PC-9 (cell line): ENCODE measurements around the gene NAT14. TPM values are rescaled to one million over a fixed set of nuclear protein-coding genes. Genes with fewer than 3 reads are reported as not detected.

Experiments
- BruUV-seq: library from RNA; stranded (reverse); fragments of 400-500 nt; replicated peaks from 2 replicates; lab custom pipeline; 2021; lab: Mats Ljungman, UMichigan
- CTCF ChIA-PET: fragments of 300-600 bp; sonication (Branson Sonifier 250); formaldehyde crosslinking; loops from one replicate; lab custom pipeline; 2022; ENCODE audit warnings: antibody characterized with exemption; lab: Charles Lee
- POLR2A ChIA-PET: fragments of 300-600 bp; sonication (Branson Sonifier 250); formaldehyde crosslinking; loops from one replicate; lab custom pipeline; 2022; ENCODE audit warnings: antibody characterized with exemption; ENCODE audit not compliant: unreplicated experiment; lab: Charles Lee
- DNase-seq, 2 experiments: peaks; one replicate each; pipeline versions ENCODE4 v3.0.0 to v3.0.0-alpha.2; 2015 to 2022; ENCODE audit warnings: mixed read lengths in 1 of 2
- H2AFZ ChIP-seq: fragments of 200-600 bp; sonication (generic); 2 replicates; pipeline ENCODE4 v1.8.1; 2017; ENCODE audit warnings: antibody characterized with exemption
- H3F3A ChIP-seq: fragments of 200-600 bp; sonication (generic); 2 replicates; pipeline ENCODE4 v1.8.1; 2017; ENCODE audit warnings: antibody characterized with exemption, mild to moderate bottlenecking, low read depth; ENCODE audit not compliant: insufficient read depth
- H3K27ac ChIP-seq: fragments of 200-600 bp; sonication (generic); 2 replicates; pipeline ENCODE4 v1.6.1; 2016; ENCODE audit warnings: mixed run types
- H3K27me3 ChIP-seq: fragments of 200-600 bp; sonication (generic); 2 replicates; pipeline ENCODE4 v1.6.1; 2016; ENCODE audit warnings: low read depth, mixed run types; ENCODE audit not compliant: insufficient read depth
- H3K36me3 ChIP-seq: fragments of 200-600 bp; sonication (generic); 2 replicates; pipeline ENCODE4 v1.6.1; 2016; ENCODE audit warnings: low read depth, mixed run types
- H3K4me1 ChIP-seq: fragments of 200-600 bp; sonication (generic); replicated peaks from 2 replicates; pipeline ENCODE4 v1.6.1; 2016; ENCODE audit warnings: mixed run types; ENCODE audit not compliant: insufficient read depth
- H3K4me2 ChIP-seq: fragments of 200-600 bp; sonication (generic); 2 replicates; pipeline ENCODE4 v1.6.1; 2017; ENCODE audit warnings: mixed run types
- H3K4me3 ChIP-seq: fragments of 200-600 bp; sonication (generic); 2 replicates; pipeline ENCODE4 v1.6.1; 2016; ENCODE audit warnings: mixed run types
- H3K79me2 ChIP-seq: fragments of 200-600 bp; sonication (generic); 2 replicates; pipeline ENCODE4 v1.6.1; 2017; ENCODE audit warnings: low read depth, mixed run types
- H3K9me2 ChIP-seq: fragments of 200-600 bp; sonication (generic); 2 replicates; pipeline ENCODE4 v1.8.1; 2017; ENCODE audit warnings: mild to moderate bottlenecking; ENCODE audit not compliant: insufficient read depth
- H3K9me3 ChIP-seq: fragments of 200-600 bp; sonication (generic); 2 replicates; pipeline ENCODE4 v1.8.1; 2016; ENCODE audit warnings: low read depth; ENCODE audit not compliant: insufficient read depth
- H4K20me1 ChIP-seq: fragments of 200-600 bp; sonication (generic); 2 replicates; pipeline ENCODE4 v1.8.1; 2017; ENCODE audit not compliant: insufficient read depth
- CTCF ChIP-seq: fragments of 200-600 bp; sonication (generic); conservative IDR thresholded peaks from 2 replicates; pipeline ENCODE4 v1.6.1; 2017; ENCODE audit warnings: mixed run types, antibody characterized with exemption, mild to moderate bottlenecking, moderate library complexity
- EZH2 ChIP-seq: fragments of 200-600 bp; sonication (generic); IDR thresholded peaks from 2 replicates; pipeline ENCODE4 v1.8.0; 2017; ENCODE audit warnings: antibody characterized with exemption, low read depth
- intact Hi-C: fragments of 100-400 bp; cut with micrococcal nuclease; formaldehyde crosslinking; loops from one replicate; pipeline ENCODE4 v1.10.0; 2022; ENCODE audit not compliant: unreplicated experiment
- total RNA-seq: library from RNA; stranded (reverse); gene quantifications from 2 replicates; pipeline ENCODE4 v1.2.3, GENCODE V29; 2021

Gene NAT14
- total RNA-seq, 1 experiment from 2014 or later = 61.6 TPM

DNA sequence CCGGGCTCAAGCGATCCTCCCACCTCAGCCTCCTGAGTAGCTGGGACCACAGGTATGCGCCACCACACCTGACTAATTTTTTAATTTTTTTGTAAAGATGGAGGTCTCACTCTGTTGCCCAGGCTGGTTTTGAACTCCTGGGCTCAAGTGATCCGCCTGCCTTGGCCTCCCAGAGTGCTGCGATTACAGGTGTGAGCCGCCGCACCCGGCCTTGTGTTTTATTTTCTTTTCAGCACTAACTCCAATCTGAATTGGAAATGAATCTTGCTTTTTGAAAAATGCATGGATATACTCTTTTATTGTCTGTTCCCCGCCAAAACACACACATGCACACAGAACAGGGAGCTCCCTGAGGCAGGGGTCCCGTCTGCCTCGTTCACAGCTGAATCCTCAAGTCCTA, 22.3 kb upstream of the NAT14 start:
- Histone ChIP-seq H3K9me2 (no peaks in the 10 kb centered on the region), H3K27me3 (no peaks in the 10 kb centered on the region), H3K79me2 (peaks cover 18% of the 10 kb centered on the region; the same call in 1 of the 2 replicates), H3K27ac (no peak overlapping the region), H3K36me3 (no peaks in the 10 kb centered on the region), H2AFZ (no peak overlapping the region), H3F3A (peaks cover 33% of the 10 kb centered on the region; the same call in 1 of the 2 replicates), H3K4me3 (no peak overlapping the region), H4K20me1 (peaks cover 20% of the 10 kb centered on the region), H3K4me2 (peak overlapping the region; percentile 93), H3K9me3 (no peaks in the 10 kb centered on the region), H3K4me1 (peaks cover 13% of the 10 kb centered on the region)
- ChIA-PET CTCF (interaction anchor here (0.6 kb wide), 1 partner anchor 1019 kb away, joined by 3 read pairs; no protein-coding TSS in a partner anchor), POLR2A (interaction anchor here (0.5 kb wide), 1 partner anchor 113 kb away, joined by 4 read pairs; no protein-coding TSS in a partner anchor)
- TF ChIP-seq EZH2 (no peak), CTCF (no peak; the same call in 1 of the 2 replicates)
- intact Hi-C loops = loop anchor here (5.0 kb wide), 1 partner anchor 35 kb away; no protein-coding TSS in a partner anchor
- no TSS peak for BruUV-seq
- DNase-seq = no peak

- no TSS peak for BruUV-seq
- Histone ChIP-seq H3K27ac (no peak overlapping the region), H3K27me3 (no peaks in the 10 kb centered on the region), H3K36me3 (no peaks in the 10 kb centered on the region), H2AFZ (no peak overlapping the region), H3K79me2 (peaks cover 18% of the 10 kb centered on the region; the same call in 1 of the 2 replicates), H3K4me3 (no peak overlapping the region), H3K4me1 (peaks cover 19% of the 10 kb centered on the region), H3F3A (peaks cover 36% of the 10 kb centered on the region; the same call in 1 of the 2 replicates), H3K9me3 (no peaks in the 10 kb centered on the region), H3K4me2 (no peak overlapping the region), H3K9me2 (no peaks in the 10 kb centered on the region), H4K20me1 (peaks cover 20% of the 10 kb centered on the region)
- ChIA-PET POLR2A (no interaction called here), CTCF (no interaction called here)
- TF ChIP-seq CTCF (no peak), EZH2 (no peak)
- no peak for DNase-seq
- intact Hi-C loops = loop anchor here (5.0 kb wide), 1 partner anchor 34 kb away; no protein-coding TSS in a partner anchor
Observed at GRCh38 chr19:55463583-55464031, 21.4 kb upstream of the NAT14 start.

DNA sequence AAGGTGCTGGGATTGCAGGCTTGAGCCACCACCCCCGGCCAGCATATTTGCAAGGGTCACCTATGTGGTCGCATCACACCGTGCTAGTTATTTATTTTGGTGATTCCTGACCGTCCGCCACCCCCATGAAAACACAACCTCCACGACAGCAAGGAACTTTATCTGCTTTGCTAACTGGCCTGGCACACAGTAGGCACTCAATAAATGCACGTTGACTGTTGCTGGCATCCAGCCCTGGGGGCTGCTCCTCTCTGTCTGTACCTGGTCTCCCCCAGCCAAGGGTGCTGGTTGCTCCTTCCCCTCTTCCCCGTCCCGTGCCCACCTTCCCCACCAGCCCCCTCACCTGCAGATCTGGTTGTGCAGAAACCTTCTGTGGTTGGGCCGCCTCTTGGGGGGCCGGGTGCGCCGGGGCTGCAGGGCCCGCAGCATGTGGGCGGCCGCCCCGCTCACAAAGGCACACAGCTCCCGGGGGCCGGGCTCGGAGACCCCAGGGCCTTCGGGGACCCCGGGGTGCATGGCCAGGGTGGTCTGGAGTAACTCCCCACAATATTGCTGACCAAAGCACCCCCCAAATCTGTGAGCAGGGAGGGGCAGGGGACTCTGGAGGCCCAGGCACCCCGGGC, 20.8 kb upstream of the NAT14 start:
- no peaks in the 10 kb centered on the region for H3K9me3 ChIP-seq
- no peak overlapping the region for H3K4me3 ChIP-seq
- no peak overlapping the region for H3K4me2 ChIP-seq
- BruUV-seq = no TSS peak
- H3K36me3 ChIP-seq = no peaks in the 10 kb centered on the region
- intact Hi-C loops = loop anchor here (5.0 kb wide), 1 partner anchor 33 kb away; no protein-coding TSS in a partner anchor
- H3F3A ChIP-seq = peaks cover 36% of the 10 kb centered on the region; the same call in 1 of the 2 replicates
- no peaks in the 10 kb centered on the region for H3K27me3 ChIP-seq
- no peak overlapping the region for H3K27ac ChIP-seq
- H2AFZ ChIP-seq = no peak overlapping the region
- no peak for DNase-seq
- no peaks in the 10 kb centered on the region for H3K9me2 ChIP-seq
- POLR2A ChIA-PET = no interaction called here
- CTCF ChIA-PET = no interaction called here
- peaks cover 19% of the 10 kb centered on the region for H3K4me1 ChIP-seq
- peaks cover 12% of the 10 kb centered on the region; the same call in 1 of the 2 replicates for H3K79me2 ChIP-seq
- H4K20me1 ChIP-seq = peaks cover 15% of the 10 kb centered on the region
- no peak for TF ChIP-seq CTCF
- TF ChIP-seq EZH2 = no peak
